OCI-M1 (cell line): Measurements from ENCODE around the gene VAMP8.

Source experiments
- DNase-seq: peaks from one replicate; lab custom pipeline; 2025; lab: John Stamatoyannopoulos, UW

Gene VAMP8

DNA sequence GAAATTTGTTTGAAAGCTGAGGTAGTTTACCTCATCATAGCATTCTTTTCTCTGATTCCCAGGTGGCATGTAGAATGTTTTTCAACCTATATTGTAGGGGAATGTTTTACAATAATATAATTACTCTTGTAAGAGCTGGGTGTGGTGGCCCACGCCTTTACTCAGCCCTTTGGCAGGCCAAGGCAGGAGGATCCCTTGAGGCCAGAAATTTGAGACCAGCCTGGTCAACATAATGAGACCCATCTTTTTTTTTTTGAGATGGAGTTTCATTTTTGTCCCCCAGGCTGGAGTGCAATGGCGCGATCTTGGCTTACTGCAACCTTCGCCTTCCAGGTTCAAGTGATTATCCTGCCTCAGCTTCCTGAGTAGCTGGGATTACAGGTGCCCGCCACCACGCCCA lies 42.2 kb downstream of the VAMP8 start:
- no peak for DNase-seq

DNA sequence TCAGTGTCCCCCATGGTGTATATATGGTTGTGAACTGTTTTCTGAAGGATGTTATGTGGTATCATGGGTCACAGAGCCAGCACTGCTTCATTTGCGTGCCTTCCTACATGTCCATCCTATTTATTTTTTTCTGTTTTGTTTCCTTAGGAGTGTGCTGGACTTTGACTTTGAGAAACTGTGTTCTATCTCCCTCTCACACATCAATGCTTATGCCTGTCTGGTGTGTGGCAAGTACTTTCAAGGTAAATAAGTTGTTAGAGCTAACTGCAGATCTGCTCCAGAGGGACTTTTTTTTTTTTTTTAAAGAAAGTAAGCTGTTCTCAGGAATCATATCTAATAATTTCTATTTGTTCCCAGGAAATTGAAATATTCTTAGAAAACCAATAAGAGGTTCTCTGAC lies 44.0 kb downstream of the VAMP8 start:
- DNase-seq, result no peak

DNA sequence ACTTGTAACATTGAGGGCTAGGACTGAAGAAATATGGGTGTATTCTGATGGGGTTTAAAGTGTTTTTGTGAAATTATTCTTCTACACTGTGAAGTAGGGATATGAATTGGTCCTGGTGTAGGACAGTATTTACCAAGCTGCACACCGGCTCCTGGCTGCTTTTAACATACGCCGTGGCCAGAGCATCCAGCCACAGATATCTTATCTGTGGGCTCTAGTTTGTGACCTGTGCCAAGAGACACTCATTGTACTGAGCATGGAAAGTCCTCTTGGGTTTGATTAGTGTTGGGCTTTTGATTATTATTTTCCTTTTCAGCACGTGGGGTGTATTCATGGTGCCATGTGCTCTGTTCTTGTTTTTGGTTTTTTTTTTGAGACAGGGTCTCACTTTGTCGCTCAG lies 46.6 kb downstream of the VAMP8 start:
- no peak for DNase-seq

DNA sequence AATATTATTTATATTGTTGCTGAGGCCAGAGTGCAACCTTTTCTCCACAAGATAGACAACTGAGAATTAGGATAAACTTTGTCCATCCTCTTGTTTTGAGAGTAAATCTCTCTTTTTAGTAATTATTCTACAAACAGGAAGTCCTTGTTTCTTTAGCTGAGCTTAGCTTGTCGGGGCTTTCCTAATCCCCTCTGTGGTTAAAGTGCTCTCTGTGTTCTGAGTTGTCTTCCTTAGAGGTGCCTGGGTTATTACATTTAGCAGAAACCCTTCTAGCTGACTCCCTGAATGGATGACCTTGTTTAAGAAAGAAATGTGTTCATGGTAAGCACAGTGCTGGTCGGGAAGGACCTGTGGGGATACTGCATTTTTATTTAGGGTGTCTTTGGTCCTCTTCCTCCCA lies 51.3 kb downstream of the VAMP8 start:
- DNase-seq, result no peak

DNA sequence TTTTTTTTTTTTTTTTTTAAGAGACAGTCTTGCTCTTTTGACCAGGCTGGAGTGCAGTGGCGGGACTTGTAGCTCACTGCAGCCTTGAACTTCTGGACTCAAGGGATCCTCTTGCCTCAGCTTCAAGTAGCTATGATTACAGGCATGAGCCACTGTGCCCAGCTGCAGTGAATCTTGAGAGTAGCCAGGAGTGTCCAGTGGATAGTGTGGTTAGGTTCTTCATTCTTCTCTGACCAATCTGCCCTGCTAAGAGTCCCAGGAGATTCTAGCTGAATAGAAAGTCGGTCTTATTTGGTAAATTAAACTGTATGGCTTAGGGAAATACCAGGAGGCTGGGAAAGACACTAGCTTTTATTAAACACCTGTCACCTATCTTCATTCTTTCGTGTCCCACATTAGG lies 53.9 kb downstream of the VAMP8 start:
- DNase-seq, result no peak
